Thyroid gland (tissue), 4 donors: Measurements from ENCODE around the gene TNNT2.

ENCODE experiments used
- POLR2A ChIP-seq, 2 donors: fragments of 450-650 bp; IDR thresholded peaks; one replicate each; pipeline ENCODE4 v1.6.1; 2017; ENCODE audit warnings: antibody characterized with exemption in 2 of 2, mild to moderate bottlenecking in 2 of 2, moderate library complexity in 1 of 2
- TF ChIP-seq, protein P1 (sequence below), 6 experiments: fragments of 200-600 bp in 3 of 6; fragments of 450-650 bp in 3 of 6; sonication (generic) in 3 of 6; IDR thresholded peaks; one replicate each; pipeline ENCODE4 v1.5.1; 2016 to 2019; ENCODE audit warnings: antibody characterized with exemption in 6 of 6, mild to moderate bottlenecking in 2 of 6, inconsistent platforms in 1 of 6, moderate library complexity in 1 of 6

DNA sequence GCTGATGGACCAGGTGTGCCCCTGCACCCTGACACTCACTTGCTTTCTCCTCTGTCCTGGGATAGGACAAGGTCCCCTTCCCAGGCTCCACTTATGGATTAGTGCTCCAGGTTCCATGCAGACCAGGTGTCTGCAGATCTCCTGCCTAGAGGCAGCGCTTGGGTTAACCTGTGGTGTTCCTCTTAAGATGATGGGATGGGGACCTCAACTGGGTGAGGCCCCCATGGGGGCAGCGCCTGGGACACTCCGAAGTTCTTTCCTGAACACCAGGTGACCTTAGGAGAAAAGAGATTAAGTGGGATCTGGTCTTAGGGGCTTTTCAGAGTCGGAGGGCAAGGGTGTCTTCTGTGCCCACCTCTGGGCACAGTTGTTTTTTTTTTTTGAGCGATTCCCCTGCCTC is 21.2 kb downstream of the TNNT2 start:
- TF ChIP-seq, protein P1, sequence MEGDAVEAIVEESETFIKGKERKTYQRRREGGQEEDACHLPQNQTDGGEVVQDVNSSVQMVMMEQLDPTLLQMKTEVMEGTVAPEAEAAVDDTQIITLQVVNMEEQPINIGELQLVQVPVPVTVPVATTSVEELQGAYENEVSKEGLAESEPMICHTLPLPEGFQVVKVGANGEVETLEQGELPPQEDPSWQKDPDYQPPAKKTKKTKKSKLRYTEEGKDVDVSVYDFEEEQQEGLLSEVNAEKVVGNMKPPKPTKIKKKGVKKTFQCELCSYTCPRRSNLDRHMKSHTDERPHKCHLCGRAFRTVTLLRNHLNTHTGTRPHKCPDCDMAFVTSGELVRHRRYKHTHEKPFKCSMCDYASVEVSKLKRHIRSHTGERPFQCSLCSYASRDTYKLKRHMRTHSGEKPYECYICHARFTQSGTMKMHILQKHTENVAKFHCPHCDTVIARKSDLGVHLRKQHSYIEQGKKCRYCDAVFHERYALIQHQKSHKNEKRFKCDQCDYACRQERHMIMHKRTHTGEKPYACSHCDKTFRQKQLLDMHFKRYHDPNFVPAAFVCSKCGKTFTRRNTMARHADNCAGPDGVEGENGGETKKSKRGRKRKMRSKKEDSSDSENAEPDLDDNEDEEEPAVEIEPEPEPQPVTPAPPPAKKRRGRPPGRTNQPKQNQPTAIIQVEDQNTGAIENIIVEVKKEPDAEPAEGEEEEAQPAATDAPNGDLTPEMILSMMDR (IDR thresholded peaks at IDR 0.05): no peak
- TF ChIP-seq POLR2A (IDR thresholded peaks at IDR 0.05): no peak
